K562 (cell line): Measurements from ENCODE around the gene ZC3H12C. TPM values are rescaled to one million over a fixed set of nuclear protein-coding genes. Genes with fewer than 3 reads are reported as not detected.

ENCODE experiments used
- ATAC-seq: fragments of 200-7000 bp; cut with Tn5 transposase; 3 replicates; pipeline ENCODE4 v1.9.1; 2020; ENCODE audit warnings: moderate library complexity
- BruUV-seq: library from RNA; stranded (reverse); fragments of 400-500 nt; replicated peaks from 2 replicates; lab custom pipeline; 2021; lab: Mats Ljungman, UMichigan
- CTCF ChIA-PET: fragments of 300-600 bp; formaldehyde crosslinking; extraction: SDS; loops from one replicate; lab custom pipeline; 2021; ENCODE audit warnings: low intra/inter-chr PET ratio; lab: Yijun Ruan, JAX
- POLR2A ChIA-PET: fragments of 300-600, 350-650 bp; sonication (Branson Sonifier 250); formaldehyde crosslinking; extraction: SDS; loops from one replicate; lab custom pipeline; 2021; ENCODE audit warnings: antibody characterized with exemption, inconsistent platforms; lab: Yijun Ruan, JAX
- DNase-seq, 4 experiments: peaks; one replicate each; pipeline versions ENCODE4 v3.0.0 to v3.0.0-alpha.2; 2011 to 2018; ENCODE audit warnings: low spot score in 3 of 4, mixed read lengths in 3 of 4; ENCODE audit errors: extremely low read depth in 1 of 4
- FAIRE-seq: peaks from 2 replicates; lab custom pipeline; 2011; peaks lifted over from hg19 to GRCh38; lab: Jason Lieb, UNC
- H2AFZ ChIP-seq: 2 replicates; pipeline ENCODE4 v1.6.0; 2011; ENCODE audit warnings: low read depth, low read length, control low read depth, inconsistent platforms
- H3K27ac ChIP-seq: fragments of 200-600 bp; 3 replicates; pipeline ENCODE4 v1.8.0; 2011; ENCODE audit warnings: low read depth, mild to moderate bottlenecking, control low read depth, inconsistent platforms, low read length, moderate library complexity, mixed read lengths; ENCODE audit errors: extremely low read depth
- H3K27me3 ChIP-seq, 2 experiments: fragments of 300-600 bp in 1 of 2; 2 replicates in 1 of 2; 3 replicates in 1 of 2; pipeline versions ENCODE4 v1.6.0 to v1.8.0; 2011; ENCODE audit warnings: inconsistent platforms in 2 of 2, low read length in 2 of 2, mild to moderate bottlenecking in 1 of 2, mixed read lengths in 1 of 2, moderate library complexity in 1 of 2; ENCODE audit not compliant: control insufficient read depth in 2 of 2, insufficient read depth in 2 of 2
- H3K36me3 ChIP-seq: fragments of 300-600 bp; 3 replicates; pipeline ENCODE4 v1.8.0; 2011; ENCODE audit warnings: mild to moderate bottlenecking, low read length, inconsistent platforms; ENCODE audit not compliant: control insufficient read depth, insufficient read depth
- H3K4me1 ChIP-seq, 2 experiments: fragments of 200-600 bp in 1 of 2; replicated peaks in 1 of 2; 2 replicates in 1 of 2; 3 replicates in 1 of 2; pipeline versions ENCODE4 v1.5.1 to v1.8.0; 2011; ENCODE audit warnings: inconsistent platforms in 2 of 2, low read length in 2 of 2, mild to moderate bottlenecking in 1 of 2, mixed read lengths in 1 of 2, moderate library complexity in 1 of 2; ENCODE audit not compliant: control insufficient read depth in 2 of 2, insufficient read depth in 2 of 2
- H3K4me2 ChIP-seq: 2 replicates; pipeline ENCODE4 v1.6.1; 2011; ENCODE audit warnings: low read length, control low read depth, inconsistent platforms, mixed read lengths; ENCODE audit not compliant: insufficient read depth
- H3K4me3 ChIP-seq: fragments of 200-600 bp; sonication (generic), shearing (Covaris generic); 2 replicates; pipeline ENCODE4 v1.5.1; 2016; ENCODE audit warnings: control low read depth, inconsistent platforms
- H3K79me2 ChIP-seq: fragments of 200-600 bp; 3 replicates; pipeline ENCODE4 v1.8.0; 2011; ENCODE audit warnings: low read length, inconsistent platforms; ENCODE audit not compliant: control insufficient read depth, insufficient read depth
- H3K9ac ChIP-seq, 2 experiments: 2 replicates each; pipeline versions ENCODE4 v1.6.0 to v1.6.1; 2011; ENCODE audit warnings: low read depth in 2 of 2, low read length in 2 of 2, control low read depth in 1 of 2, inconsistent platforms in 1 of 2, mild to moderate bottlenecking in 1 of 2, mixed read lengths in 1 of 2; ENCODE audit not compliant: insufficient read depth in 1 of 2
- H3K9me1 ChIP-seq: one replicate; pipeline ENCODE4 v1.6.0; 2011; ENCODE audit warnings: inconsistent platforms, mild to moderate bottlenecking, low read length, moderate library complexity; ENCODE audit not compliant: control insufficient read depth, insufficient read depth
- H3K9me3 ChIP-seq: replicated peaks from 2 replicates; pipeline ENCODE4 v1.5.1; 2011; ENCODE audit warnings: low read depth, low read length, inconsistent platforms; ENCODE audit not compliant: control insufficient read depth, insufficient read depth
- H4K20me1 ChIP-seq: replicated peaks from 2 replicates; pipeline ENCODE4 v1.6.1; 2011; ENCODE audit warnings: low read length, inconsistent platforms, mixed read lengths; ENCODE audit not compliant: control insufficient read depth, insufficient read depth
- BACH1 ChIP-seq: fragments of 200-800 bp; sonication (Bioruptor generic); IDR thresholded peaks from 2 replicates; pipeline ENCODE4 v1.6.1; 2016; ENCODE audit warnings: missing genetic modification characterization, missing compliant biosample characterization
- BHLHE40 ChIP-seq: IDR thresholded peaks from 2 replicates; pipeline ENCODE4 v1.6.1; 2011; ENCODE audit warnings: low read length, improper control_type of control experiment
- CREM ChIP-seq: IDR thresholded peaks from 2 replicates; pipeline ENCODE4 v1.6.1; 2014; ENCODE audit warnings: antibody characterized with exemption, low read depth
- ETV6 ChIP-seq, 3 experiments: fragments of 150-350 bp in 1 of 3; sonication (generic) in 1 of 3; formaldehyde crosslinking in 1 of 3; IDR thresholded peaks; 2 replicates each; pipeline versions ENCODE4 v1.6.1 to v1.8.0; 2014 to 2022; ENCODE audit warnings: borderline replicate concordance in 2 of 3, low read depth in 2 of 3, antibody characterized with exemption in 1 of 3, low read length in 1 of 3, mild to moderate bottlenecking in 1 of 3, missing genetic modification reagents in 1 of 3
- HSF4 ChIP-seq: fragments of 250-450 bp; sonication (Bioruptor Pico); IDR thresholded peaks from 2 replicates; pipeline ENCODE4 v2.1.2; 2022; ENCODE audit warnings: mild to moderate bottlenecking, moderate library complexity, borderline replicate concordance
- RBM14 ChIP-seq: fragments of 200-400 bp; formaldehyde crosslinking; IDR thresholded peaks from 2 replicates; pipeline ENCODE4 v1.6.1; 2018; ENCODE audit warnings: low read depth, mild to moderate bottlenecking, low read length, moderate library complexity, borderline replicate concordance; ENCODE audit not compliant: insufficient read depth
- SNIP1 ChIP-seq: fragments of 450-650 bp; IDR thresholded peaks from 2 replicates; pipeline ENCODE4 v1.7.1; 2017; ENCODE audit warnings: low read depth, mild to moderate bottlenecking
- SPI1 ChIP-seq: IDR thresholded peaks from 2 replicates; pipeline ENCODE4 v1.6.1; 2011; ENCODE audit warnings: low read depth, low read length, control low read depth, borderline replicate concordance
- SRSF7 ChIP-seq: fragments of 200-400 bp; formaldehyde crosslinking; optimal IDR thresholded peaks from 2 replicates; pipeline ENCODE3; 2017; ENCODE audit warnings: mild to moderate bottlenecking, low read depth, low read length
- TFAM ChIP-seq: fragments of 250-450 bp; sonication (Bioruptor Pico); conservative IDR thresholded peaks from 2 replicates; pipeline ENCODE4 v1.5.0; 2021; ENCODE audit warnings: mild to moderate bottlenecking, moderate library complexity
- THAP12 ChIP-seq: fragments of 250-450 bp; sonication (Bioruptor Pico); IDR thresholded peaks from 2 replicates; pipeline ENCODE4 v1.9.0; 2021; ENCODE audit warnings: mild to moderate bottlenecking, inconsistent platforms
- TOE1 ChIP-seq, 2 experiments: fragments of 450-650 bp in 1 of 2; sonication (generic) in 1 of 2; formaldehyde crosslinking in 1 of 2; IDR thresholded peaks; 2 replicates each; pipeline versions ENCODE4 v1.7.1 to v1.8.0; 2016 to 2022; ENCODE audit warnings: borderline replicate concordance in 2 of 2, mild to moderate bottlenecking in 2 of 2, antibody characterized with exemption in 1 of 2, inconsistent platforms in 1 of 2, low read depth in 1 of 2, missing genetic modification reagents in 1 of 2, moderate library complexity in 1 of 2
- UBTF ChIP-seq, 2 experiments: IDR thresholded peaks; 2 replicates each; pipeline ENCODE4 v1.6.1; 2012; ENCODE audit warnings: improper control_type of control experiment in 2 of 2, low read depth in 2 of 2, low read length in 2 of 2, borderline replicate concordance in 1 of 2
- ZFP1 ChIP-seq: fragments of 450-650 bp; formaldehyde crosslinking; IDR thresholded peaks from 2 replicates; pipeline ENCODE4 v1.4.0; 2020; ENCODE audit warnings: mild to moderate bottlenecking, mixed read lengths
- ZNF589 ChIP-seq: fragments of 200-800 bp; sonication (Bioruptor generic); IDR thresholded peaks from 2 replicates; pipeline ENCODE4 v1.6.1; 2016; ENCODE audit warnings: low read depth, missing genetic modification characterization, missing compliant biosample characterization
- WGBS: fragments of 100-300 bp; shearing (Covaris generic); methylation state at CpG from one replicate; pipeline ENCODE4 v1.1.6; 2016; ENCODE audit warnings: low coverage, mixed read lengths; ENCODE audit not compliant: insufficient coverage; ENCODE audit errors: missing lambda C conversion rate; 5-methylcytosine and 5-hydroxymethylcytosine counted together
- in situ Hi-C: fragments of 300-500 bp; cut with MboI; formaldehyde crosslinking; loops from 4 replicates; pipeline ENCODE4 v1.15.0; 2018; ENCODE audit warnings: inconsistent platforms, mixed read lengths
- intact Hi-C: fragments of 100-400 bp; cut with micrococcal nuclease; formaldehyde crosslinking; loops from 2 replicates; pipeline ENCODE4 v1.14.2; 2022
- polyA plus RNA-seq, 8 experiments: library from polyadenylated mRNA; depleted of rRNA in 4 of 8; stranded (reverse) in 5 of 8; unstranded in 3 of 8; fragments of >200 nt; fragmentation: Nextera tagmentation in 2 of 8; fragmentation: Illumina TruSeq in 1 of 8; extraction: Ambion mirVana in 2 of 8; extraction: Trizol in 1 of 8; gene quantifications; 2 replicates each; pipeline versions ENCODE4 v1.2.1 to v1.2.3, GENCODE V29; 2011 to 2014; ENCODE audit warnings: inconsistent platforms in 1 of 8, missing spikeins in 1 of 8
- total RNA-seq, 7 experiments: library from RNA; depleted of rRNA in 6 of 7; stranded (reverse); fragments of >200 nt in 6 of 7; fragmentation: Illumina TruSeq in 2 of 7; extraction: Trizol in 2 of 7; gene quantifications; 2 replicates each; pipeline versions ENCODE4 v1.2.1 to v1.2.3, GENCODE V29; 2011 to 2021; ENCODE audit warnings: low replicate concordance in 1 of 7
- TF ChIP-seq, protein P1 (sequence below): fragments of 250-450 bp; sonication (Bioruptor Pico); IDR thresholded peaks from 2 replicates; pipeline ENCODE4 v1.8.0; 2022; ENCODE audit warnings: moderate library complexity, mild to moderate bottlenecking, inconsistent platforms

ZC3H12C gene
- total and polyA plus RNA-seq, 9 of the 15 experiments (the other 6 are each of a cell fraction or from before 2014, with no cell fraction given): 0.56 to 5.9 (median 3.3) TPM

GRCh38 chr11:110086892-110087309 lies 6.3 kb upstream of the ZC3H12C start:
- Histone ChIP-seq H2AFZ (no peak overlapping the region), H3K79me2 (no peaks in the 10 kb centered on the region), H3K27me3 (no peaks in the 10 kb centered on the region), H3K4me2 (no peak overlapping the region), H4K20me1 (no peaks in the 10 kb centered on the region), H3K27ac (no peak overlapping the region), H3K9me1 (no peaks in the 10 kb centered on the region), H3K36me3 (no peaks in the 10 kb centered on the region), H3K4me3 (no peak overlapping the region), H3K4me1 (peaks cover 0 to 18% of the 10 kb centered on the region in 2 experiments; a peak in 2 of 5 replicates), H3K9me3 (no peaks in the 10 kb centered on the region), H3K9ac (no peak overlapping the region)
- no peak for DNase-seq
- intact Hi-C loops: loop anchor here (5.0 kb wide), 1 partner anchor 1145 kb away; no protein-coding TSS in a partner anchor
- ATAC-seq: no peak
- in situ Hi-C loops: no loop called here
- ChIA-PET CTCF (no interaction called here), POLR2A (interaction anchor here (0.9 kb wide), 1 partner anchor 13 kb away, joined by 3 read pairs; no protein-coding TSS in a partner anchor)
- BruUV-seq: no TSS peak
- WGBS: 38% methylated on average over 3 of the region's 3 CpGs
- no peak for FAIRE-seq
- no peak for TF ChIP-seq RBM14
- TF ChIP-seq THAP12 (CRISPR knock-in tag): no peak
- no peak for TF ChIP-seq ETV6 (IDR thresholded peaks at IDR 0.05; ENCODE audit: borderline replicate concordance in 1 of 2, low read depth in 2 of 2, low read length in 1 of 2)
- TF ChIP-seq ETV6 (CRISPR knock-in tag; IDR thresholded peaks at IDR 0.05; ENCODE audit: borderline replicate concordance): no peak
- TF ChIP-seq SNIP1: no peak
- peak; percentile 28; the same call in 1 of the 2 replicates for TF ChIP-seq SPI1
- TF ChIP-seq BHLHE40: peak; percentile 77
- TF ChIP-seq ZNF589: peak; percentile 56; the same call in 1 of the 2 replicates
- TF ChIP-seq UBTF (IDR thresholded peaks at IDR 0.05; ENCODE audit: borderline replicate concordance in 1 of 2, low read depth in 2 of 2, low read length in 2 of 2): no peak
- no peak for TF ChIP-seq HSF4
- no peak for TF ChIP-seq CREM
- TF ChIP-seq SRSF7: no peak
- TF ChIP-seq, protein P1, sequence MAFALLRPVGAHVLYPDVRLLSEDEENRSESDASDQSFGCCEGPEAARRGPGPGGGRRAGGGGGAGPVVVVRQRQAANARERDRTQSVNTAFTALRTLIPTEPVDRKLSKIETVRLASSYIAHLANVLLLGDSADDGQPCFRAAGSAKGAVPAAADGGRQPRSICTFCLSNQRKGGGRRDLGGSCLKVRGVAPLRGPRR: no peak
- TF ChIP-seq BACH1 (tag): 0 out of 2 replicates have a peak, but pooled peaks have one; percentile 2
- no peak for TF ChIP-seq TOE1 (IDR thresholded peaks at IDR 0.05; ENCODE audit: borderline replicate concordance)
- TF ChIP-seq TOE1 (CRISPR knock-in tag; IDR thresholded peaks at IDR 0.05; ENCODE audit: borderline replicate concordance, low read depth): no peak
- TF ChIP-seq TFAM (CRISPR knock-in tag): no peak
- no peak for TF ChIP-seq ZFP1 (CRISPR knock-in tag)
